HG03575 (cell line): ENCODE data around the gene TIMM17B.
"Not testable (repeated sequence)": the region's sequence is repeated elsewhere in the genome, so short reads cannot be mapped to it uniquely, and the experiment has no call there.

Source experiments
- ATAC-seq: cut with Tn5 transposase; IDR thresholded peaks from one replicate; pipeline ENCODE4 v1.9.1; 2021; ENCODE audit not compliant: unreplicated experiment, insufficient number of reproducible peaks, low FRiP score; ENCODE audit errors: extremely low read depth

The TIMM17B gene

GRCh38 chrX:48902135-48902534, 4.6 kb upstream of the TIMM17B start:
- ATAC-seq, result no peak

DNA sequence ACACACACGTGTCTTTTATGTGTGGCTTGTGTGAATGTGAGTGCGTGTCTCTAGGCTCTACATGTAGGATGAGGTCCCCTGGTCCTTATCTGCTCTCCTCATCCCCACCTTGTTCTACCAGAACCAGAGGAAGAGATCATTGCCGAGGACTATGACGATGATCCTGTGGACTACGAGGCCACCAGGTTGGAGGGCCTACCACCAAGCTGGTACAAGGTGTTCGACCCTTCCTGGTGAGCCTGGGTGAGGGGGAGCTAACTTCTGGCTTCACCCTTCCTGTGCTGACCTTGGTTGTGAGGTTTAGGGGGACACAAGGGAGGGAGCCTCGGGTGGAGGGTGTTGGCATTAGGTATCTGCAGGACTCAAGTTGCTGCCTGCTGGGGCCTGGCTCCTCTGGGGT, 3.5 kb upstream of the TIMM17B start:
- ATAC-seq, result no peak

DNA sequence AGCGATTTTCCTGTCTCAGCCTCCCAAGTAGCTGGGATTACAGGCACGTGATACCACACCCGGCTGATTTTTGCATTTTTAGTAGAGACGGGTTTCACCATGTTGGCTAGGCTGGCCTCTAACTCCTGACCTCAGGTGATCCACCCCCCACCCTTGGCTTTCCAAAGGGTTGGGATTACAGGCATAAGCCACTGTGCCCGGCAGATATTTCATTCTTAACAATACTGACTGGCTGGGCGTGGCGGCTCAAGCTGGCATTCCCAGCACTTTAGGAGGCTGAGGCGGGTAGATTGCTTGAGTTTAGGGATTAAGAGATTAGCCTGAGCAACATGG, 1.5 kb upstream of the TIMM17B start:
- no peak for ATAC-seq

DNA sequence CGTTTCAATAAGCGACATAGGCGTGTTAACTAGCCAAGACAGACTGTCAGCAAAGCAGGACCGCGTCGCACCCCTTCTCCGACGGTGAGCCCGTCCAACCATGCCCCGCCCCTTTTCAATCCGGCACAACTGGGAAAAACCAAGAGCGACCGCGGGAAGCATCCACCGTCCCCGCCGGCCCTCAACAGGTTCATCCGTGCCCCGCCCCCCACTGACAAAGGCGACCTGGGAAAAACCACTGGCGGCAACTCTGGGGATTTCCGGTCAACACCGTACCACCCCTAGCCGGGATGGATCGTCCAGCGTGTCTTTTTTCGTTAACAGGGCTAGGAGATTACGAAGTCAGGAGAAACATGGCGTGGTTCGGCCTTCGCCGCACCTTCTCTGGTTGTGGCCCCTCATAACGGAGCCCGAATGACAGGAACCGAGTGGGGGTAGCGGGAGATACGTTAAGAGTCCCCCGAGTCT, 377 bp downstream of the TIMM17B start:
- no peak for ATAC-seq

DNA sequence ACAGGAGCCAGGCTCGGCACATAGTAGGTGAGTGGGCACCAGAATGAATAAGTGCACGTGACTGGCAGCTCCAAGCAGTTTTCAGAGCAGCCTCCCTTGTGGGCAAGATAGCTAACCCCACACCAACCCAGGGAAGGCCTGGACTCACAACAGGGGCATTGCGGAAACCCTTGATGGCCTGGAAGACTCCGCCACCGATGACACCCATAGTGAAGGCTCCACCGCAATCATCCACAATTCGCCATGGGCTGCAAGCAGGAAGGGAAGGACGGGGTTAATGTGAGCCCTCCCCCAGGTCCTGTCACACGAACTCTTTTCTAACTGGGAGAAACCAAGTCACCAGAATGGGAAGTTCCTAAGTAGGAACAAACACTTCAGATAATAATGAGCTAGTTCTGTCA, 957 bp downstream of the TIMM17B start:
- no peak for ATAC-seq

DNA sequence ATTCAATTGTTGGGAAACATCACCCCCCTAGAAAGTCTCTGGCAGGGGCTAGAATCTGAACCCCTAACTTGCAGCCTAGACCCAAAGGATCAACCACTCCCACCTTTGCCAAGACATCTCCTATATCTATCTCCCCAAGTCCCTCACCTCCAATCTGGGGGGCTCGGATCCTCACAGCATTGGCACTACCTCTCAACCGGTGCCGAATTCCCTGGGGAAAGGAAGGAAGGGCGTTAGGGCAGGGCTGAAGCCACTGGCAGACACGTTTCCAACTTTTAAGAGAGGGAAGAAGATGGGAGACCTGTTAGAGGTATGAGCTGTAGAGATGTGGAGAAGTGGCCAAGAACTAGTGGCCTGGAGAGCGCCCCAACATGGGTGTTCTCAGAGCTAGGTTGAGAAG, 2.7 kb downstream of the TIMM17B start:
- no peak for ATAC-seq

DNA sequence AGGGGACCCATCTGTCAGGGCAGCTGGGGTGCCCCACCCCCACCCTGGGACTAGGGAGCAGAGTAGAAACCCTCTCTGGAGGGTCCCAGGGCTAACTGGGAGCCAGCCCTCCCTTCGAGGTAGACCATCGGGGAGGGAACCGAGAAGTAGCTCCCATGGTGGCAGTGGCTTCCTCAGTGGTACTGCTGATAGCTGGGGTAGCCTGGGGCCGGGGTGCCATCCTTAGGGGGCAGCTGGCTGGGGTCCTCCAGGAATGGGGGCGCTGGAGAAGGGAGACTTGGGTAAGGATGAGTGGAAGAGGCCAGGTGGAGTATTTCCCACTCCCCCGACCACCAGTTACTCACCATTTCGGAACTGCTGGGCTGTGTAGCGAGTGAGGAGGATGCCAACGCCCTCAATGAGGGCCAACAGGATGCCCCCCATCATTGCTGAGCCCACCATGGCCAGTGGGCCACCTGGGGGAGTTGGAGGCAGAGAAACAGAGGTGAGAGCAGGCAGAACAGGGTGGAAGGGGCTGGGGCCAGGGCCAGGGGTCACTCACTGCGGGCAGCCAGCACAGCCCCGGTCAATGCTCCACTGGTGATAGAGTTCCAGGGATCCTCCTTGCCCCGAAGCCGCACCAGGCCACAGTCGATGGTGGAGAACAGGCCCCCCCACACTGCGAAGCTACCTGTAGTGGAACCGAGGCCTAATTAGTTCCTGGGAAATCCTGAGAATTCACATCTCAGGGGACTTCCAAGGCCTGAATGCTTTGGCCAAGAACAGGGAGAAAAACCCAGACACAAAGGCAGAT, 3.8 kb downstream of the TIMM17B start:
- no peak for ATAC-seq

DNA sequence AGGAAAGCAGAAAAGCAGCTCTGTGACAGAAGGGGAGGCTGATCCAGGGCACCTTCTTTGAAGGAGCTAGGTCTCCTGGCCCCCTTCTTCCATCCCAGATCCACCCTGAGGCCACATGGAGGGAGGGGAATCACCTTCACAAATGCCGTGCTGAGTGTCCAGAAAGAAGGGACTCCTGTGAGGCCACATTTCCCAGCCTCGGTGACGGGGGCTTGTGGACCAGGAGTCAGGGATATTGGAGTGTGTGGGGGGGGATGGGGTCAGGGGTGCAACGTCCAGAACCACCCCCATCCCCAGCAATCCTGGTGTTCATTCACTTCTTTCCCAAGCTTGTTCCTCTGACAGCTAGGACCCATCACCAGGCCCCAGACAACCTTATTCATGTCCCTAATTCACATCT, 4.7 kb downstream of the TIMM17B start:
- ATAC-seq, result no peak

DNA sequence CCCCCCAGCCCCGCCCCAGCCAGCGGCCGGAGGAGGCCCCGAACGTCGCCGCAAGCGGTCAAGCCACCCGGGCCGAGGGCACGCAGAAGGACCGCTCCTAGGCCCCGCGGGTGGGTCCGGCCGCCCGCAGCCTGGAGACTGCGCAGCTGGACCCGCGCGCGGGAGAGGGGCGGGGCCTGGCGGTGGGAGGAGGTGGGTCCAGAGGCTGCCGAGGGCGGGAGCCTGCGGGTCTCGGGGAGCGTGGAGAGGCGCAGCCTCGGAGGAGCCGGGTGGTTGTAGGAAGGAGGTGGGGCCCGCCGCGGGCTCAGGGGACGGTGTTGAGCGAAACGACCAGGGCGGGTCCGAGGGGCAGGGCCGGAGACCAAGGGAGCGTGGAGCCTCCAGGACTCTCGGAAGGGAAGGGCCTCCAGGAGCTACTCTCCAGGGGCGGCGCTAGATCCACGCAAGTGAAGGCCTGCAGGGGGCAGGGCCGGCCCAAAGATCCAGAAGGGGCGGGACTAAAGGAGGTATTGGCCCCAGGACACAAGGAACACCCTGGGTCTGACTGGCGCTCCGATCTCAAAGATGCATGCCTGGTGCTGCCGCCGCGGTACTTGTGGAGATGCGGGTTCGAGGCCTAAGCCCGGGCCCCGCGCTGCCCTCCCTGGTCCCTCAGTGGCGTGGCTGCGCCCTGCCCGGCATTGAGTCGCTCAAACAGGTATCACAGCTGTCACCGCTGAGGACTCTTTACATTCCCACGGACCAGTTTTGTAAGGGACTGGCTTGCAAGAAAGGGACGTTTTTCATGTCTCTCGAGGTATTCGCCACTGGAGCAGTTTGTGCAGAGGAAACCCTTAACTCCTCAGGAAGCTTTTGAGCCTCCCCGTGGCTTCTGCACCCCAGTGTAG, 5.9 kb downstream of the TIMM17B start:
- ATAC-seq, result no peak

DNA sequence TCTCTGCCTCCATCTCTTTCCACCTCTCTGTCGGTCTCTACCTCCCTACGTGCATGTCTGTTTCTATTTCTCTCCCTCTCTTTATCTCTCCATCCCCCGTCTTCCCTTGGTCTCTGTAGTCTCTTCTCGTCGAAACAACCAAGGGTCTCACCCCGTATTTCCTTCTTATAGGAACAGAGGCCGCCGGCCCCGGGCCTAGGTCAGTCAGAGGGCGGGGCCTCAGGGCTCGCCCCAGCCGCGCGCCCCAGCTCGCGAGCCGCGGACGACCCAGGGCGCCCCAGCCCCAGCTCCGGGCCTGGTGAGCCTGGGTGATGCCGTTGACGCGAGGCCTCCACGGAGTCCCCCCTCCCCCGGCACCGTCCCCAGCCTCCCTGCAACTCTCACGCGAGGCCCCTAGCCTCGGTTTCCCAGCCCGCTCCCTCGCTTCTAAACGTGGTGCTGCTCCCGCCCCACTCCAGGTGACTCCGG, 6.6 kb downstream of the TIMM17B start:
- no peak for ATAC-seq

DNA sequence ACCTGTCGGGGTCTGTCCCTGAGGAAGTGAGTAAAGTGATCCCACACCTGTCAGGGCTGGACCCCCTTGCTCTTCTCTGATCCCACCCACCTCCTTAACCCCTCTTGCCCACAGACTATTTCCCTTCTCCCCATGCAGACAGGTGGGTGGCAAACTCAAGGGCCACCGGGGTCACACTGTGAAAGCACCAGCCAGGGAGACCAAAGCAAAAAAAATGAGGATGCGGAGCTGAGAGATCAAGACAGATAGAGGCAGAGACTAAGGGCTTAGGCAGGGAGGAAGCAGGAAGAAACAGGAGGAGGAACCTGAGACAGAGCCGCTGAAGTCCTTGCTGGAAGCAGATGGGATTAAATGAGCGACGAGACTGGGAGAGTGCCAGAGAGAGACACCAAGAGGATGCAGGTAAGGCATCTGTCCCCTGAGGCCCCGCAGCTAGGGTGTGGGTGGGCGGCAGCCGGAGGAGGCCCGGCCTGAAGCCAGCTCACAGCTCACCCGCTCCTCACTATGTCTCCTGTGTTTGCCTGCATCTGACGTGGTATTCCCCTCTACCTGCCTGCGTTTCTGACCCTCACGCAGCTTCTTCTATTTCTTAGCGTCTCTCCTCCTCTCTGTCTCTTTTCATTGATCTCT, 7.2 kb downstream of the TIMM17B start:
- ATAC-seq, result no peak

GRCh38 chrX:48886586-48886985, 11.0 kb downstream of the TIMM17B start:
- ATAC-seq, result not testable (repeated sequence)

DNA sequence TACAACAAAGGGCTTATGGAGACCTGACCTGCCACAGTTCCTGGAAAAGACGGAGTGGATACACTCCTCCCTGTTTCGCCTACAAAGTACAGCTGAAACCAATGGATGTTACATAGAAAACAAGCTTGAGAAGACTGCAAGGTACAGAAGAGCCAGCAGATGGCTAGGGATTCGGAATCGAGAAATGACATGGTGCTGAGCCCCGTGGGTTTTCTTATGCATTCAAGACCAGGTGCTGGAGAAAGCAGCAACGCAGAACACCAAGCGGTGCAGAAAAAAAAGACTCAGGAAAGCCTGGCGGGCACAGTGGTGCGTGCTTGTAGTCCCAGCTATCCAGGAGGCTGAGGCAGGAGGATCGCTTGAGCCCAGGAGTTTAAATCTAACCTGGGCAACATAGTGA, 13.8 kb downstream of the TIMM17B start:
- ATAC-seq, result no peak

GRCh38 chrX:48876944-48877343, 20.6 kb downstream of the TIMM17B start:
- ATAC-seq, result not testable (repeated sequence)

- not testable (repeated sequence) for ATAC-seq
These were observed 25.6 kb downstream of the TIMM17B start for GRCh38 chrX:48872017-48872416.

DNA sequence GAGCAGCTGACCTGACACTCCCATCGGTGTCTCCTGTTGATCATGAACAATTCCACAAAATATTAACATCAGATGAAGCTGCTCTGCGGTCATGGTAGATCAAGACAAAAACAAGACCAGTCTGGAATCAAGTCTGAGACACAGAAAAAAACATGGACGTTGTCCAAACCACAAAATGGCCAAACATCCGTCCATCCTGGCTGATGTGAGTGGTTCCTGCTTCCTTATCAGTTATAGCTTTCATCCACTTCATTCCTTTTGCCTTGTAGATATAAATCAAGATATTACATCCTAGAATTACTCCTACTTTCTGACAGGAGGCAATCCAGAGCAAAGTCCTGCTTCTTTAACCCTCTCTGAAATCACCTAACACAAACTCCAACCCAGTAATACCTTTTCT, 33.4 kb downstream of the TIMM17B start:
- no peak for ATAC-seq

GRCh38 chrX:48854898-48855297, 42.7 kb downstream of the TIMM17B start:
- ATAC-seq, result no peak

GRCh38 chrX:48854121-48854804, 43.3 kb downstream of the TIMM17B start:
- not testable (repeated sequence) for ATAC-seq

- not testable (repeated sequence) for ATAC-seq
These were observed 44.1 kb downstream of the TIMM17B start for GRCh38 chrX:48853494-48853893.
